SK-N-SH treated with all-trans-retinoic acid at 6 μM for 48 hours (cell line): ENCODE results near the gene FBXW4.

Experiments used
- CSRNP3 ChIP-seq: fragments of 250-450 bp; sonication (Bioruptor Pico); IDR thresholded peaks from 2 replicates; pipeline ENCODE4 v1.5.1; 2021; ENCODE audit warnings: mild to moderate bottlenecking, moderate library complexity
- ISL1 ChIP-seq: fragments of 250-450 bp; sonication (Bioruptor Pico); IDR thresholded peaks from 2 replicates; pipeline ENCODE4 v2.1.2; 2022; ENCODE audit warnings: mild to moderate bottlenecking, moderate library complexity
- OSR1 ChIP-seq: fragments of 250-450 bp; sonication (Bioruptor Pico); IDR thresholded peaks from 2 replicates; pipeline ENCODE4 v1.8.0; 2022; ENCODE audit warnings: moderate library complexity, mild to moderate bottlenecking, inconsistent platforms
- POU6F1 ChIP-seq: fragments of 250-450 bp; sonication (Bioruptor Pico); IDR thresholded peaks from 2 replicates; pipeline ENCODE4 v1.8.0; 2021; ENCODE audit warnings: low read depth, mild to moderate bottlenecking, moderate library complexity, borderline replicate concordance
- ZFP3 ChIP-seq: fragments of 250-450 bp; sonication (Bioruptor Pico); IDR thresholded peaks from 2 replicates; pipeline ENCODE4 v1.5.0; 2020; ENCODE audit warnings: mild to moderate bottlenecking, moderate library complexity
- ZFP30 ChIP-seq: fragments of 450-650 bp; formaldehyde crosslinking; IDR thresholded peaks from 2 replicates; pipeline ENCODE4 v1.5.0; 2022; ENCODE audit warnings: mild to moderate bottlenecking, moderate library complexity
- ZNF70 ChIP-seq: fragments of 450-650 bp; formaldehyde crosslinking; IDR thresholded peaks from 2 replicates; pipeline ENCODE4 v1.5.0; 2020; ENCODE audit warnings: mild to moderate bottlenecking, moderate library complexity
- ZNF8 ChIP-seq: fragments of 450-650 bp; formaldehyde crosslinking; IDR thresholded peaks from 2 replicates; pipeline ENCODE4 v1.5.0; 2020; ENCODE audit warnings: mild to moderate bottlenecking, moderate library complexity

GRCh38 chr10:101723176-101723575 is 28.2 kb upstream of the FBXW4 start:
- TF ChIP-seq ZFP30 (CRISPR knock-in tag) (no peak), OSR1 (CRISPR knock-in tag) (no peak), ISL1 (CRISPR knock-in tag) (no peak), ZNF70 (CRISPR knock-in tag) (no peak), POU6F1 (CRISPR knock-in tag) (no peak), ZFP3 (CRISPR knock-in tag) (no peak), CSRNP3 (CRISPR knock-in tag) (no peak), ZNF8 (CRISPR knock-in tag) (no peak)
